Astrocyte of the cerebellum (primary cell): Measurements from ENCODE around the gene SRMS.
A peak's percentile ranks its signal among the peaks of the same experiment; 100 is the strongest.
"Not testable (repeated sequence)": the region's sequence is repeated elsewhere in the genome, so short reads cannot be mapped to it uniquely, and the experiment has no call there.

Source experiments
- DNase-seq: peaks from one replicate; pipeline ENCODE4 v3.0.0-alpha.2; 2011; ENCODE audit warnings: low read depth
- H3K4me3 ChIP-seq: 2 replicates; pipeline ENCODE4 v1.5.1; 2011; ENCODE audit warnings: mild to moderate bottlenecking, low read depth, low read length, moderate library complexity
- CTCF ChIP-seq: IDR thresholded peaks from 2 replicates; pipeline ENCODE4 v1.5.1; 2012; ENCODE audit warnings: low read length, low read depth, moderate library complexity, mild to moderate bottlenecking; ENCODE audit errors: missing control alignments
- in situ Hi-C: cut with HindIII; loops from 2 replicates; pipeline ENCODE4 v1.10.0; 2017; ENCODE audit warnings: low sequenced_read_pairs

SRMS gene

GRCh38 chr20:63574829-63575743, 27.5 kb upstream of the SRMS start:
- DNase-seq: no peak
- no peak overlapping the region for H3K4me3 ChIP-seq
- in situ Hi-C loops: no loop called here
- no peak for TF ChIP-seq CTCF

GRCh38 chr20:63574156-63574828, 26.7 kb upstream of the SRMS start, which contains the start of gene HELZ2:
Gene HELZ2, minus strand, starts transcription at chr20:63574239. Its CDS starts 1,854 bp downstream, at chr20:63572385.
- in situ Hi-C loops: no loop called here
- DNase-seq: no peak
- TF ChIP-seq CTCF: no peak

GRCh38 chr20:63573647-63574131, 26.1 kb upstream of the SRMS start:
- in situ Hi-C loops: no loop called here
- peak overlapping the region; percentile 70 for H3K4me3 ChIP-seq
- TF ChIP-seq CTCF: no peak
- no peak for DNase-seq

More at GRCh38 chr20:63574156-63574828, 26.7 kb upstream of the SRMS start, which contains the start of gene HELZ2:
- peak within 1 kb of the TSS; percentile 70 for H3K4me3 ChIP-seq

GRCh38 chr20:63572788-63573646, 25.5 kb upstream of the SRMS start:
- H3K4me3 ChIP-seq: peak overlapping the region; percentile 70
- TF ChIP-seq CTCF: peak; percentile 27
- DNase-seq: no peak
- in situ Hi-C loops: no loop called here

- in situ Hi-C loops: no loop called here
- DNase-seq: no peak
- TF ChIP-seq CTCF: no peak
- H3K4me3 ChIP-seq: no peak overlapping the region
Measured at GRCh38 chr20:63572071-63572787, 24.7 kb upstream of the SRMS start.

DNA sequence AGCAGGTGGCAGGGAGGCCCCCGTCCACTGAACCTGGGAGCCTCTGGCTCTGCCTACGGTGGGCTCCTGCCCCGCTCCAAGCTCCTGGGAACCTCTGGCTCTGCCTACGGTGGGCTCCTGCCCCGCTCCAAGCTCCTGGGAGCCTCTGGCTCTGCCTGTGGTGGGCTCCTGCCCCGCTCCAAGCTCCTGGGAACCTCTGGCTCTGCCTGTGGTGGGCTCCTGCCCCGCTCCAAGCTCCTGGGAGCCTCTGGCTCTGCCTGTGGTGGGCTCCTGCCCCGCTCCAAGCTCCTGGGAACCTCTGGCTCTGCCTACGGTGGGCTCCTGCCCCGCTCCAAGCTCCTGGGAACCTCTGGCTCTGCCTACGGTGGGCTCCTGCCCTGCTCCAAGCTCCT, 23.5 kb upstream of the SRMS start:
- H3K4me3 ChIP-seq, in situ Hi-C loops: not testable (repeated sequence)

More for the DNA sequence above, 23.5 kb upstream of the SRMS start:
- DNase-seq: not testable (repeated sequence)
